Anterior cingulate cortex (tissue), 58 donors: ENCODE results near the gene NFKB1.

Experiments used
- DNase-seq, 58 donors: peaks; one replicate each; lab custom pipeline; 2025; lab: John Stamatoyannopoulos, UW

NFKB1 gene

DNA sequence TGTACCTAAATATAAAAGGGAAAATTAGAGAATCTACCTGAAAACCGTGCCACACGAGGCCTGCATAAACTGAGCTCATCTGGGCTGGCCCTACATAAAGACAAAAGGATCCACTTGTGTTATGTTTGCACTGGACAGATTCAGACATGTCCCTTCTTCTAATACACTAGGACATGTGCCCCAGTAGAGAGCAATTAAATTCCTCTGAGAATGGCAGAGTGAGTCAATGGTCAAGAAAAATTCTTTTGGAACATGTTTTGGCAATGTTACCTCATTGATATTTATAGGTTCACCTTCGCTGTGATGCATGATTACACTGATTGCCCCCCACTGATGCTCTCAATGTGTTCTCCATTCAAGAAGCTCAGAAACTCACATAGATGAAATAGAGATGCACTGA, 164.4 kb downstream of the NFKB1 start:
- no peak for DNase-seq
